ENCODE measurements around the gene TNFSF11.

- no peak for TF ChIP-seq CTCF (IDR thresholded peaks at IDR 0.05; ENCODE audit: low read length)
- no peak for TF ChIP-seq EZH2 (IDR thresholded peaks at IDR 0.05; ENCODE audit: borderline replicate concordance, low read length)
Measured at GRCh38 chr13:42524487-42525034, 49.4 kb upstream of the TNFSF11 start.

Data from OCI-LY1 (cell line).